ENCODE measurements around the gene HSPH1. TPM values are rescaled to one million over a fixed set of nuclear protein-coding genes. Genes with fewer than 3 reads are reported as not detected.

HSPH1 gene
- total and polyA plus RNA-seq, 2 of the 8 experiments (the other 6 are each of a cell fraction or from before 2014, with no cell fraction given): 14.2 to 145 TPM

GRCh38 chr13:31168166-31168565 lies 6.5 kb upstream of the HSPH1 start (continued):
- TF ChIP-seq RAD21 (IDR thresholded peaks at IDR 0.05 in 1 of 2, conservative IDR thresholded peaks at IDR 0.05 in 1 of 2; ENCODE audit: low read depth in 2 of 2, low read length in 2 of 2): no peak
- TF ChIP-seq KDM4A (IDR thresholded peaks at IDR 0.05; ENCODE audit: low read depth, low read length, severe bottlenecking): no peak
- TF ChIP-seq KDM5A (IDR thresholded peaks at IDR 0.05; ENCODE audit: low read length): no peak

All from H1 (cell line).